Kidney (tissue), 14 donors: Measurements from ENCODE around the gene EIF1AD. TPM values are rescaled to one million over a fixed set of nuclear protein-coding genes. Genes with fewer than 3 reads are reported as not detected.
"Not testable (repeated sequence)": the region's sequence is repeated elsewhere in the genome, so short reads cannot be mapped to it uniquely, and the experiment has no call there.

Source experiments
- DNase-seq, 5 donors: peaks; one replicate each; pipeline ENCODE4 v3.0.0-alpha.2; 2013 to 2020
- FAIRE-seq: peaks from 2 replicates; lab custom pipeline; 2012; peaks lifted over from hg19 to GRCh38; lab: Jason Lieb, UNC
- H3K27ac ChIP-seq, 2 donors: one replicate each; pipeline ENCODE4 v1.7.0; 2013; ENCODE audit warnings: low read depth in 2 of 2, low read length in 2 of 2, inconsistent platforms in 1 of 2
- H3K27me3 ChIP-seq: one replicate; pipeline ENCODE4 v1.7.1; 2013; ENCODE audit warnings: low read length, inconsistent platforms; ENCODE audit not compliant: control insufficient read depth, insufficient read depth
- H3K36me3 ChIP-seq, 3 donors: one replicate each; pipeline versions ENCODE4 v1.7.0 to v1.7.1; 2013; ENCODE audit warnings: low read length in 3 of 3, control low read depth in 1 of 3, inconsistent platforms in 1 of 3; ENCODE audit not compliant: insufficient read depth in 3 of 3, control insufficient read depth in 2 of 3
- H3K4me1 ChIP-seq, 3 donors: one replicate each; pipeline versions ENCODE4 v1.7.0 to v1.7.1; 2013; ENCODE audit warnings: low read length in 3 of 3, inconsistent platforms in 1 of 3, low read depth in 1 of 3; ENCODE audit not compliant: control insufficient read depth in 2 of 3, insufficient read depth in 2 of 3
- H3K4me3 ChIP-seq, 3 donors: one replicate each; pipeline versions ENCODE4 v1.7.0 to v1.8.1; 2013; ENCODE audit warnings: low read length in 3 of 3, control low read depth in 1 of 3, inconsistent platforms in 1 of 3
- H3K9ac ChIP-seq, 3 donors: one replicate each; pipeline versions ENCODE4 v1.7.0 to v1.7.1; 2013; ENCODE audit warnings: low read length in 3 of 3, control low read depth in 1 of 3, inconsistent platforms in 1 of 3
- H3K9me3 ChIP-seq, 3 donors: one replicate each; pipeline versions ENCODE4 v1.7.0 to v1.7.1; 2013; ENCODE audit warnings: low read length in 3 of 3, control low read depth in 1 of 3, inconsistent platforms in 1 of 3; ENCODE audit not compliant: control insufficient read depth in 2 of 3, insufficient read depth in 1 of 3
- CTCF ChIP-seq: IDR thresholded peaks from 3 replicates; pipeline ENCODE4 v1.5.1; 2012; ENCODE audit warnings: mild to moderate bottlenecking, moderate library complexity, borderline replicate concordance; ENCODE audit not compliant: insufficient read depth; ENCODE audit errors: extremely low read depth
- intact Hi-C: fragments of 100-400 bp; cut with DNase I; formaldehyde crosslinking; loops from one replicate; pipeline ENCODE4 v1.11.1; 2022
- polyA plus RNA-seq: library from polyadenylated mRNA; stranded (reverse); fragments of 350-450 nt; fragmentation: Illumina TruSeq; extraction: RNeasy Lipid Tissue Mini Kit (QIAGEN cat#74804); gene quantifications from one replicate; pipeline ENCODE4 v1.2.3, GENCODE V29; 2014; ENCODE audit warnings: low read depth, low replicate concordance; ENCODE audit not compliant: insufficient read depth
- total RNA-seq: library from RNA; stranded (reverse); fragmentation: NEBNext Ultra II Directional; extraction: Animal tissue kit (Norgen Biotek cat#: 25700); gene quantifications from one replicate; pipeline ENCODE4 v1.2.1, GENCODE V29; 2021
- donor health status: control.
- donor health status: control.
- donor health status: control.
- donor health status: control.
- donor health status: control.
- donor health status: DM: yes; HTN: yes; CAD: no.
- donor health status: Normal renal cell carcinoma (clear cell type).

Gene EIF1AD
- total and polyA plus RNA-seq, 2 donors from 2014 or later: 17.7 to 37.5 TPM

- Histone ChIP-seq H3K27me3 (no peaks in the 10 kb centered on the region), H3K9ac (no peak overlapping the region), H3K27ac (no peak overlapping the region), H3K4me1 (no peaks in the 10 kb centered on the region), H3K9me3 (no peaks in the 10 kb centered on the region), H3K36me3 (no peaks in the 10 kb centered on the region), H3K4me3 (no peak overlapping the region)
- no peak for DNase-seq
- intact Hi-C loops: no loop called here
- no peak for FAIRE-seq
- TF ChIP-seq CTCF: no peak
Observed at GRCh38 chr11:66032957-66033735, 31.2 kb upstream of the EIF1AD start.

- intact Hi-C loops: no loop called here
- TF ChIP-seq CTCF: no peak
Observed at GRCh38 chr11:66026017-66026529, 24.1 kb upstream of the EIF1AD start, which contains the start of gene CATSPER1. CATSPER1 (minus strand) TSS chr11:66026479; CDS start chr11:66026379, 100 bp downstream.

GRCh38 chr11:66023186-66023440, 21.2 kb upstream of the EIF1AD start:
- H3K9ac ChIP-seq, FAIRE-seq, H3K4me3 ChIP-seq, H3K36me3 ChIP-seq, H3K27me3 ChIP-seq, H3K27ac ChIP-seq, DNase-seq, H3K9me3 ChIP-seq, H3K4me1 ChIP-seq, intact Hi-C loops: not testable (repeated sequence)

More at GRCh38 chr11:66026017-66026529, 24.1 kb upstream of the EIF1AD start, which contains the start of gene CATSPER1:
- DNase-seq (peak in 1 of 5 donors; percentile 71), FAIRE-seq (no peak)
- Histone ChIP-seq H3K4me1 (no peaks in the 10 kb centered on the region), H3K36me3 (no peaks in the 10 kb centered on the region), H3K9ac (no peak within 1 kb of the TSS), H3K27ac (no peak within 1 kb of the TSS), H3K9me3 (no peaks in the 10 kb centered on the region), H3K4me3 (no peak within 1 kb of the TSS), H3K27me3 (no peaks in the 10 kb centered on the region)

- Histone ChIP-seq H3K4me1 (no peaks in the 10 kb centered on the region), H3K27ac (no peak overlapping the region), H3K9me3 (no peaks in the 10 kb centered on the region), H3K36me3 (no peaks in the 10 kb centered on the region), H3K4me3 (no peak overlapping the region), H3K9ac (peak overlapping the region in 1 of 3 donors; percentile 19), H3K27me3 (no peaks in the 10 kb centered on the region)
- intact Hi-C loops: no loop called here
- peak; percentile 86 for TF ChIP-seq CTCF
- FAIRE-seq: no peak
- DNase-seq: peak; percentile 68 to 88 (median 75)
Observed at GRCh38 chr11:66022401-66023185, 20.6 kb upstream of the EIF1AD start.
